K562 (cell line): Measurements from ENCODE around the gene AMMECR1. TPM values are rescaled to one million over a fixed set of nuclear protein-coding genes. Genes with fewer than 3 reads are reported as not detected.

ENCODE experiments used
- ATAC-seq: fragments of 200-7000 bp; cut with Tn5 transposase; 3 replicates; pipeline ENCODE4 v1.9.1; 2020; ENCODE audit warnings: moderate library complexity
- BruUV-seq: library from RNA; stranded (reverse); fragments of 400-500 nt; replicated peaks from 2 replicates; lab custom pipeline; 2021; lab: Mats Ljungman, UMichigan
- CTCF ChIA-PET: fragments of 300-600 bp; formaldehyde crosslinking; extraction: SDS; loops from one replicate; lab custom pipeline; 2021; ENCODE audit warnings: low intra/inter-chr PET ratio; lab: Yijun Ruan, JAX
- POLR2A ChIA-PET: fragments of 300-600, 350-650 bp; sonication (Branson Sonifier 250); formaldehyde crosslinking; extraction: SDS; loops from one replicate; lab custom pipeline; 2021; ENCODE audit warnings: antibody characterized with exemption, inconsistent platforms; lab: Yijun Ruan, JAX
- DNase-seq, 4 experiments: peaks; one replicate each; pipeline versions ENCODE4 v3.0.0 to v3.0.0-alpha.2; 2011 to 2018; ENCODE audit warnings: low spot score in 3 of 4, mixed read lengths in 3 of 4; ENCODE audit errors: extremely low read depth in 1 of 4
- FAIRE-seq: peaks from 2 replicates; lab custom pipeline; 2011; peaks lifted over from hg19 to GRCh38; lab: Jason Lieb, UNC
- H2AFZ ChIP-seq: 2 replicates; pipeline ENCODE4 v1.6.0; 2011; ENCODE audit warnings: low read depth, low read length, control low read depth, inconsistent platforms
- H3K27ac ChIP-seq: fragments of 200-600 bp; 3 replicates; pipeline ENCODE4 v1.8.0; 2011; ENCODE audit warnings: low read depth, mild to moderate bottlenecking, control low read depth, inconsistent platforms, low read length, moderate library complexity, mixed read lengths; ENCODE audit errors: extremely low read depth
- H3K27me3 ChIP-seq, 2 experiments: fragments of 300-600 bp in 1 of 2; 2 replicates in 1 of 2; 3 replicates in 1 of 2; pipeline versions ENCODE4 v1.6.0 to v1.8.0; 2011; ENCODE audit warnings: inconsistent platforms in 2 of 2, low read length in 2 of 2, mild to moderate bottlenecking in 1 of 2, mixed read lengths in 1 of 2, moderate library complexity in 1 of 2; ENCODE audit not compliant: control insufficient read depth in 2 of 2, insufficient read depth in 2 of 2
- H3K36me3 ChIP-seq: fragments of 300-600 bp; 3 replicates; pipeline ENCODE4 v1.8.0; 2011; ENCODE audit warnings: mild to moderate bottlenecking, low read length, inconsistent platforms; ENCODE audit not compliant: control insufficient read depth, insufficient read depth
- H3K4me1 ChIP-seq, 2 experiments: fragments of 200-600 bp in 1 of 2; replicated peaks in 1 of 2; 2 replicates in 1 of 2; 3 replicates in 1 of 2; pipeline versions ENCODE4 v1.5.1 to v1.8.0; 2011; ENCODE audit warnings: inconsistent platforms in 2 of 2, low read length in 2 of 2, mild to moderate bottlenecking in 1 of 2, mixed read lengths in 1 of 2, moderate library complexity in 1 of 2; ENCODE audit not compliant: control insufficient read depth in 2 of 2, insufficient read depth in 2 of 2
- H3K4me2 ChIP-seq: 2 replicates; pipeline ENCODE4 v1.6.1; 2011; ENCODE audit warnings: low read length, control low read depth, inconsistent platforms, mixed read lengths; ENCODE audit not compliant: insufficient read depth
- H3K4me3 ChIP-seq: fragments of 200-600 bp; sonication (generic), shearing (Covaris generic); 2 replicates; pipeline ENCODE4 v1.5.1; 2016; ENCODE audit warnings: control low read depth, inconsistent platforms
- H3K79me2 ChIP-seq: fragments of 200-600 bp; 3 replicates; pipeline ENCODE4 v1.8.0; 2011; ENCODE audit warnings: low read length, inconsistent platforms; ENCODE audit not compliant: control insufficient read depth, insufficient read depth
- H3K9ac ChIP-seq, 2 experiments: 2 replicates each; pipeline versions ENCODE4 v1.6.0 to v1.6.1; 2011; ENCODE audit warnings: low read depth in 2 of 2, low read length in 2 of 2, control low read depth in 1 of 2, inconsistent platforms in 1 of 2, mild to moderate bottlenecking in 1 of 2, mixed read lengths in 1 of 2; ENCODE audit not compliant: insufficient read depth in 1 of 2
- H3K9me1 ChIP-seq: one replicate; pipeline ENCODE4 v1.6.0; 2011; ENCODE audit warnings: inconsistent platforms, mild to moderate bottlenecking, low read length, moderate library complexity; ENCODE audit not compliant: control insufficient read depth, insufficient read depth
- H3K9me3 ChIP-seq: replicated peaks from 2 replicates; pipeline ENCODE4 v1.5.1; 2011; ENCODE audit warnings: low read depth, low read length, inconsistent platforms; ENCODE audit not compliant: control insufficient read depth, insufficient read depth
- H4K20me1 ChIP-seq: replicated peaks from 2 replicates; pipeline ENCODE4 v1.6.1; 2011; ENCODE audit warnings: low read length, inconsistent platforms, mixed read lengths; ENCODE audit not compliant: control insufficient read depth, insufficient read depth
- ATF2 ChIP-seq: sonication (generic); formaldehyde crosslinking; IDR thresholded peaks from 2 replicates; pipeline ENCODE4 v1.8.1; 2022; ENCODE audit warnings: missing genetic modification reagents
- DNMT1 ChIP-seq: fragments of 450-650 bp; IDR thresholded peaks from 2 replicates; pipeline ENCODE4 v1.6.1; 2016; ENCODE audit warnings: antibody characterized with exemption, mild to moderate bottlenecking
- FOXA1 ChIP-seq: fragments of 450-650 bp; IDR thresholded peaks from 2 replicates; pipeline ENCODE4 v1.6.1; 2016; ENCODE audit warnings: mild to moderate bottlenecking, borderline replicate concordance
- FOXJ3 ChIP-seq: sonication (generic); formaldehyde crosslinking; IDR thresholded peaks from 2 replicates; pipeline ENCODE4 v1.4.0; 2020; ENCODE audit warnings: mild to moderate bottlenecking, missing genetic modification reagents
- FOXK2 ChIP-seq, 2 experiments: fragments of 450-650 bp; IDR thresholded peaks in 1 of 2; conservative IDR thresholded peaks in 1 of 2; 2 replicates each; pipeline ENCODE4 v1.6.1; 2016; ENCODE audit warnings: low read depth in 2 of 2, mild to moderate bottlenecking in 1 of 2
- HINFP ChIP-seq: fragments of 450-650 bp; conservative IDR thresholded peaks from 2 replicates; pipeline ENCODE4 v1.6.1; 2016; ENCODE audit warnings: missing genetic modification characterization, low read depth, mild to moderate bottlenecking, control low read depth, missing compliant biosample characterization
- ID3 ChIP-seq, 2 experiments: fragments of 250-450 bp in 1 of 2; fragments of 450-650 bp in 1 of 2; sonication (Bioruptor Pico) in 1 of 2; IDR thresholded peaks; 2 replicates each; pipeline versions ENCODE4 v1.6.1 to v1.8.0; 2016 to 2021; ENCODE audit warnings: mild to moderate bottlenecking in 2 of 2, moderate library complexity in 2 of 2, missing compliant biosample characterization in 1 of 2, missing genetic modification characterization in 1 of 2
- NR2C2 ChIP-seq, 2 experiments: fragments of 200-800 bp in 1 of 2; sonication (Bioruptor generic) in 1 of 2; sonication (generic) in 1 of 2; formaldehyde crosslinking in 1 of 2; IDR thresholded peaks; 2 replicates each; pipeline versions ENCODE4 v1.6.1 to v1.8.0; 2016 to 2022; ENCODE audit warnings: mild to moderate bottlenecking in 1 of 2, missing compliant biosample characterization in 1 of 2, missing genetic modification characterization in 1 of 2, missing genetic modification reagents in 1 of 2
- RBM39 ChIP-seq: fragments of 200-400 bp; formaldehyde crosslinking; optimal IDR thresholded peaks from 2 replicates; pipeline ENCODE3; 2018; ENCODE audit warnings: low read depth, low read length
- RNF219 ChIP-seq: fragments of 250-450 bp; sonication (Bioruptor Pico); IDR thresholded peaks from 2 replicates; pipeline ENCODE4 v1.5.0; 2022; ENCODE audit warnings: mild to moderate bottlenecking
- WHSC1 ChIP-seq: IDR thresholded peaks from one replicate; pipeline ENCODE4 v1.6.1; 2012; ENCODE audit warnings: low read length, control low read depth, inconsistent platforms
- ZBTB43 ChIP-seq: sonication (generic); formaldehyde crosslinking; IDR thresholded peaks from 2 replicates; pipeline ENCODE4 v1.8.0; 2023; ENCODE audit warnings: mild to moderate bottlenecking, missing genetic modification reagents
- ZFP91 ChIP-seq: sonication (generic); formaldehyde crosslinking; IDR thresholded peaks from 2 replicates; pipeline ENCODE4 v1.8.0; 2022; ENCODE audit warnings: mild to moderate bottlenecking, missing genetic modification reagents
- in situ Hi-C: fragments of 300-500 bp; cut with MboI; formaldehyde crosslinking; loops from 4 replicates; pipeline ENCODE4 v1.15.0; 2018; ENCODE audit warnings: inconsistent platforms, mixed read lengths
- intact Hi-C: fragments of 100-400 bp; cut with micrococcal nuclease; formaldehyde crosslinking; loops from 2 replicates; pipeline ENCODE4 v1.14.2; 2022
- polyA plus RNA-seq, 8 experiments: library from polyadenylated mRNA; depleted of rRNA in 4 of 8; stranded (reverse) in 5 of 8; unstranded in 3 of 8; fragments of >200 nt; fragmentation: Nextera tagmentation in 2 of 8; fragmentation: Illumina TruSeq in 1 of 8; extraction: Ambion mirVana in 2 of 8; extraction: Trizol in 1 of 8; gene quantifications; 2 replicates each; pipeline versions ENCODE4 v1.2.1 to v1.2.3, GENCODE V29; 2011 to 2014; ENCODE audit warnings: inconsistent platforms in 1 of 8, missing spikeins in 1 of 8
- total RNA-seq, 7 experiments: library from RNA; depleted of rRNA in 6 of 7; stranded (reverse); fragments of >200 nt in 6 of 7; fragmentation: Illumina TruSeq in 2 of 7; extraction: Trizol in 2 of 7; gene quantifications; 2 replicates each; pipeline versions ENCODE4 v1.2.1 to v1.2.3, GENCODE V29; 2011 to 2021; ENCODE audit warnings: low replicate concordance in 1 of 7

Gene AMMECR1
- total and polyA plus RNA-seq, 9 of the 15 experiments (the other 6 are each of a cell fraction or from before 2014, with no cell fraction given) = 13.9 to 36.7 (median 23.6) TPM

GRCh38 chrX:110265661-110266060 is 52.2 kb downstream of the AMMECR1 start:
- H4K20me1 ChIP-seq = no peaks in the 10 kb centered on the region
- no peak for ATAC-seq
- H3K9me1 ChIP-seq = no peaks in the 10 kb centered on the region
- H3K27ac ChIP-seq = no peak overlapping the region
- ChIA-PET POLR2A (no interaction called here), CTCF (no interaction called here)
- H3K4me3 ChIP-seq = no peak overlapping the region
- in situ Hi-C loops (no loop called here), intact Hi-C loops (no loop called here)
- no peak overlapping the region for H3K4me2 ChIP-seq
- H3K79me2 ChIP-seq = peaks cover 64% of the 10 kb centered on the region
- FAIRE-seq = no peak
- no peak overlapping the region for H2AFZ ChIP-seq
- H3K4me1 ChIP-seq = peaks cover 0 to 9% of the 10 kb centered on the region in 2 experiments; a peak in 2 of 5 replicates
- H3K27me3 ChIP-seq = no peaks in the 10 kb centered on the region
- no peak for DNase-seq
- no TSS peak for BruUV-seq
- H3K36me3 ChIP-seq = peaks cover 12% of the 10 kb centered on the region
- H3K9ac ChIP-seq = no peak overlapping the region
- H3K9me3 ChIP-seq = no peaks in the 10 kb centered on the region
- TF ChIP-seq WHSC1 = no peak
- TF ChIP-seq RBM39 = no peak
- TF ChIP-seq ATF2 (CRISPR knock-in tag) = no peak
- no peak for TF ChIP-seq ZBTB43 (CRISPR knock-in tag)
- no peak for TF ChIP-seq FOXJ3 (CRISPR knock-in tag)
- no peak for TF ChIP-seq RNF219 (CRISPR knock-in tag)
- TF ChIP-seq FOXK2 (conservative IDR thresholded peaks at IDR 0.05 in 1 of 2, IDR thresholded peaks at IDR 0.05 in 1 of 2; ENCODE audit: low read depth in 2 of 2) = no peak
- no peak for TF ChIP-seq DNMT1
- no peak for TF ChIP-seq ZFP91 (CRISPR knock-in tag)
- no peak for TF ChIP-seq ID3 (CRISPR knock-in tag; IDR thresholded peaks at IDR 0.05)
- TF ChIP-seq ID3 (tag; IDR thresholded peaks at IDR 0.05) = no peak
- TF ChIP-seq FOXA1 = no peak
- TF ChIP-seq NR2C2 (CRISPR knock-in tag; IDR thresholded peaks at IDR 0.05) = no peak
- TF ChIP-seq NR2C2 (tag; IDR thresholded peaks at IDR 0.05) = no peak
- TF ChIP-seq HINFP (tag) = no peak
